Astrocyte of the spinal cord (primary cell): ENCODE data around the gene DNAJB14.
A peak's percentile ranks its signal among the peaks of the same experiment; 100 is the strongest.

Source experiments
- DNase-seq: peaks from one replicate; pipeline ENCODE4 v3.0.0; 2011; ENCODE audit warnings: low read depth, low spot score
- H3K4me3 ChIP-seq: 2 replicates; pipeline ENCODE4 v1.5.1; 2011; ENCODE audit warnings: low read depth, mild to moderate bottlenecking, low read length, moderate library complexity
- in situ Hi-C: cut with HindIII; loops from 2 replicates; pipeline ENCODE4 v1.10.0; 2017; ENCODE audit warnings: low sequenced_read_pairs
- TF ChIP-seq, protein P1 (sequence below): IDR thresholded peaks from 2 replicates; pipeline ENCODE4 v1.5.1; 2012; ENCODE audit warnings: low read depth, mild to moderate bottlenecking, low read length, inconsistent platforms

The DNAJB14 gene

DNA sequence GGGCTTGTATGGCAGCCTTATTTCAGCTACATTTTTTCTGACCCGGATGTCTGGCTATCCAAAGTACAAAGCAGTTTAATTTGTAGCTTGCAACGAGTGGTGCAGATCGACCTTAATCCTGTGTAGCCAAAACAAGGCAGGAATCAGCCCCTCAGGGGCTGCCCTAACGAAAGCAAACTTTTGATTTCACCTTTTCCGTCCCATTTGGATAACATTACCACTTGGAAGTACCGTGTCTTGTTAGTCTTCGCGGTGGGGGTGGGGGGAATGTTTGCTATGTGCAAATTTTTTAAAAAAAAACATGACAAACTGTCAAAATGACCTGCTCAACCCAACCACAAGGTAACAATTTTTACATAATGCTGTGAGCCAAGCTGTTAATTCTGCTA, 766 bp upstream of the DNAJB14 start:
- in situ Hi-C loops = no loop called here
- no peak for DNase-seq
- peak overlapping the region; percentile 72 for H3K4me3 ChIP-seq
- TF ChIP-seq, protein P1, sequence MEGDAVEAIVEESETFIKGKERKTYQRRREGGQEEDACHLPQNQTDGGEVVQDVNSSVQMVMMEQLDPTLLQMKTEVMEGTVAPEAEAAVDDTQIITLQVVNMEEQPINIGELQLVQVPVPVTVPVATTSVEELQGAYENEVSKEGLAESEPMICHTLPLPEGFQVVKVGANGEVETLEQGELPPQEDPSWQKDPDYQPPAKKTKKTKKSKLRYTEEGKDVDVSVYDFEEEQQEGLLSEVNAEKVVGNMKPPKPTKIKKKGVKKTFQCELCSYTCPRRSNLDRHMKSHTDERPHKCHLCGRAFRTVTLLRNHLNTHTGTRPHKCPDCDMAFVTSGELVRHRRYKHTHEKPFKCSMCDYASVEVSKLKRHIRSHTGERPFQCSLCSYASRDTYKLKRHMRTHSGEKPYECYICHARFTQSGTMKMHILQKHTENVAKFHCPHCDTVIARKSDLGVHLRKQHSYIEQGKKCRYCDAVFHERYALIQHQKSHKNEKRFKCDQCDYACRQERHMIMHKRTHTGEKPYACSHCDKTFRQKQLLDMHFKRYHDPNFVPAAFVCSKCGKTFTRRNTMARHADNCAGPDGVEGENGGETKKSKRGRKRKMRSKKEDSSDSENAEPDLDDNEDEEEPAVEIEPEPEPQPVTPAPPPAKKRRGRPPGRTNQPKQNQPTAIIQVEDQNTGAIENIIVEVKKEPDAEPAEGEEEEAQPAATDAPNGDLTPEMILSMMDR = no peak

GRCh38 chr4:99945718-99946355, 581 bp downstream of the DNAJB14 start:
- in situ Hi-C loops = no loop called here
- DNase-seq = peak; percentile 43
- H3K4me3 ChIP-seq = peak overlapping the region; percentile 72
- TF ChIP-seq, protein P1 = no peak

DNA sequence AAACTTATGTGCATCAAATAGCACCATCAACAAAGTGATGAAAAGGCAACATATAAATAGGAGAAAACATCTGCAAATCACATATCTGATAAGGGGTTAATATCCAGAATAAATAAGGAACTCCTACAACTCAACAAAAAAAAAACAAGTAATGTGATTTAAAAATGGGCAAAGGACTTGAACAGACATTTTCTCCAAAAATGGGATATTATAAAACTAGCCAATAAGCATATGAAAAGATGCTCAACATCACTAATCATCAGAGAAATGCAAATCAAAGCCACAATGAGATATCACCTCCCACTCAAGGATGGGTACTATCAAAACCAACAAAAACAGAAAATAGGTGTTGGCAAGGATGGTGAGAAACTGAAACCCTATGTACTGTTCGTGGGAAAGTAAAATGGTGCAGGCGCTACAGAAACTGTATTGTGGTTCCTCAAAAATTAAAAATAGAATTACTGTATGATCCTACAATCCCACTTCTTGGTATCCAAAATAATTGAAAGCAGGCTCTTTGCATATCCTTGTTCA, 2.4 kb downstream of the DNAJB14 start:
- DNase-seq = no peak
- H3K4me3 ChIP-seq = no peak overlapping the region
- in situ Hi-C loops = no loop called here
- TF ChIP-seq, protein P1 = no peak

- in situ Hi-C loops = no loop called here
- TF ChIP-seq, protein P1 = no peak
- DNase-seq = no peak
- H3K4me3 ChIP-seq = no peak overlapping the region
Measured at GRCh38 chr4:99938243-99938753, 8.1 kb downstream of the DNAJB14 start.

GRCh38 chr4:99934891-99935290, 11.5 kb downstream of the DNAJB14 start:
- TF ChIP-seq, protein P1 = no peak
- peak; percentile 43 for DNase-seq
- H3K4me3 ChIP-seq = no peak overlapping the region
- in situ Hi-C loops = no loop called here

- no peak overlapping the region for H3K4me3 ChIP-seq
- in situ Hi-C loops = no loop called here
- TF ChIP-seq, protein P1 = no peak
- DNase-seq = no peak
Measured at GRCh38 chr4:99927566-99927965, 18.9 kb downstream of the DNAJB14 start.
